Hematopoietic multipotent progenitor cell treated with erythropoietin and hydrocortisone succinate and interleukin-3 and kit ligand, for 17 days (in vitro differentiated cells): ENCODE results near the gene CTNNA1.

Experiments used
- DNase-seq: peaks from one replicate; pipeline ENCODE4 v3.0.0-alpha.2; 2015; ENCODE audit warnings: low spot score

The CTNNA1 gene

DNA sequence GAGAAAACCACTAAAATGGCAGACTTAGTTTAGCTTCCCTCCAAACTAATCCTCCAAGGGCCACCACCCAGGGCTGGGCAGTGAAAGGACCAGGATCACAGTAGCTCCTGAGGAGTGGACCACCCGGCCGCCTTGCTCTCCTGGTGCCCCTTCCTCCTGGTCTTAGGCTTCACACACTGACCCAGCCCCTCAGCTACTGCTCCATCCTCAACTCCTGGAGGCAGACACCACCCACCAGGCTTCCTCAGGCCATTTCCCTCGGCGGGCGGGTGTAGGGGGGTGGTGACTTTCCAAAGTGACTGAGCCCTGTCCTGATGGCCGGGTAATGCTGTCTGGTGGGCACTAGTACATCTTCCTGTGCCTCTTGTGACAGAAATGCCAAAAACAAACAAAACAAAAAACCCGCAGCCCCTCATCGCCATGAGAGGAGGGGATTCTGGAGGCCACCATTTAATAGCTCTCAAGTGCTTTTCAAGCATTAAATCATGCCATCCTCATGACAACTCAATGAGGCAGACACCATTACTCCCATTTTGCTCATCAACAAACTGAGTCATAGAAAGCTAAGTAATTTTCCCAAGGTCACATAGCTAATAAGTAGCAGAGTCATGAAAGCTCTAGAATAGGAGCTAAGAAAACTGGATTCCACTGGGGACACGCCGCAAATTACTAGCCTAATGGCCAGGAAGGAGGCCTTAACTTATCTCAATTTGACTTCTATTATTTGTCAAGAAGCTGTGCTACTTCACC lies 213.2 kb downstream of the CTNNA1 start:
- no peak for DNase-seq

GRCh38 chr5:138967791-138968448 lies 214.7 kb downstream of the CTNNA1 start:
- no peak for DNase-seq

GRCh38 chr5:138968601-138969000 lies 215.4 kb downstream of the CTNNA1 start:
- no peak for DNase-seq

- no peak for DNase-seq
Measured at GRCh38 chr5:138969323-138970002, 216.2 kb downstream of the CTNNA1 start.

DNA sequence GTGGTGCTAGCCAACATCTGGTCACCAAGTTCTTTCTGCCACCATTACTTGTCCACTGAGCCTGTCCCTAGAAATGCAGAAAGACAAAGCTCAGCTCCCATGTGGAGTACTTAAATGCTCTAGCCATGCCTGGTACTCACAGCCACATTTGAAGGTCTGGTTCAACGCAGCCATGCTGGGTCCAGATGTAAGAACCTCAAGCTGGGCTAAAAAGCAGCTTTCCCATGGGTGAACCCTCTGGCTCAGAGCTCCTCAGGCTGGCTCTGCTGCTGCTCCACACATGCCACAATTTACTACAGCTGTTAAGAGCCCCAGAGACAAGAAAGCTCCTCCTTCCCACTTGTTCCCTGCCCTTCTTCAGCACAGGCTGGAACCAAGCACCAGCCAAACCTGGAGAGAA lies 219.0 kb downstream of the CTNNA1 start:
- DNase-seq = no peak

DNA sequence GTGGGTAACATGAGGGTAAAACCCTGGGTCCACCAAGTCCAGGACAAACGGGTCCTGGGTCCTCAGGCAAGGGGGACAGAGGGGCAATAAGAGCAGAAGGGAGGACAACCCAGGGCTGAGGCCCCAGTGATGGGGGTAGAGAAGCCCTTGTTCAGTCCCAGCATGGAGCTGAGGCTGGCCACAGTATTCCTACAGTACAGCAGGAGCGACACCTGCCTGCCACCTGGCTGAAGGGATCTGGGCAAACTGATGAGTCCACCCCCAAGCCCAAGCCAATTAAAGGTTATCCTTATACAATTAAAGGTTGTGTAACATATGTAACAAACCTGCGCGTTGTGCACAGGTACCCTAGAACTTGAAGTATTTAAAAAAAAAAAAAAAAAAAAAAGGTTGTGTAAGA lies 219.6 kb downstream of the CTNNA1 start:
- no peak for DNase-seq

DNA sequence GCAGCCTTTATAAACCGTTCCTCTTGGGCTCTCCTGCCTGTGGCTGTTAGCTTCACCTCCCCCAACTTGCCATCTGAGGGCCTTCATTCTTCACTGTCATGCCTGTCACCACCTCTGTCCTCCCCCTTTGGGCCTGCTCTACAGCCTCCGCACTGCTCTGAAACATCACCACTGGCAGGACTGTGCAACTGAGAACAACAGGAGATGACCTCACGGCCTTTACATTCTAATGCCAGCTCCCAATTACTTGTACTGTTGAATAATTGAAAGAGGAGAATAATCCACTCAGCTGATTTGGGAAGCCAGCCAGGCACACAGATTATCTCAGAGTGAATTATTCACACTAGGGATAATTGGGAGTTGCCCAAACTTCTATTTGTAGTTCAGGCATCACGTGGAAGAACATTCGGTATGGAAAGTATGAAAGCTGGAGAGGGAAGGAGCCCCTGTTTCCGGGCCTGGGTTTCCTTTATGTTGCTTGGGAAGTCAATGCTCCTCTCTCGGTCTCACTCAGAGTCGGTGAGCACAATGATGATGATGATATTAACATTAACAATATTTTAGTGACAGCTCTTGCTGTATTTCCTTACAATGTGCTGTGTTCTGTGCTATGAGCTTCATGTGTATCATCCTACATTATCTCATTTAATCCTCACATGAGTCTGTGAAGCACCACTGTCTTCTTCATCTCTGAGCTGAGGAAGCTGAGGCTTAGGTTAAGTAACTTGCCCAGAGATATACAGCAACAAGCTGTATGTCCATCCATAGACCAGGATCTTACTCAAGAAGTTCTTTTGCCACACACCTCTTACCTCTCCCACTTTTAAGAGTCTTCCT lies 221.2 kb downstream of the CTNNA1 start:
- DNase-seq = no peak

GRCh38 chr5:138975098-138975847 lies 222.0 kb downstream of the CTNNA1 start:
- no peak for DNase-seq

- no peak for DNase-seq
Measured at GRCh38 chr5:138978080-138978479, 224.9 kb downstream of the CTNNA1 start.

- no peak for DNase-seq
Measured at GRCh38 chr5:138978581-138978980, 225.4 kb downstream of the CTNNA1 start.

DNA sequence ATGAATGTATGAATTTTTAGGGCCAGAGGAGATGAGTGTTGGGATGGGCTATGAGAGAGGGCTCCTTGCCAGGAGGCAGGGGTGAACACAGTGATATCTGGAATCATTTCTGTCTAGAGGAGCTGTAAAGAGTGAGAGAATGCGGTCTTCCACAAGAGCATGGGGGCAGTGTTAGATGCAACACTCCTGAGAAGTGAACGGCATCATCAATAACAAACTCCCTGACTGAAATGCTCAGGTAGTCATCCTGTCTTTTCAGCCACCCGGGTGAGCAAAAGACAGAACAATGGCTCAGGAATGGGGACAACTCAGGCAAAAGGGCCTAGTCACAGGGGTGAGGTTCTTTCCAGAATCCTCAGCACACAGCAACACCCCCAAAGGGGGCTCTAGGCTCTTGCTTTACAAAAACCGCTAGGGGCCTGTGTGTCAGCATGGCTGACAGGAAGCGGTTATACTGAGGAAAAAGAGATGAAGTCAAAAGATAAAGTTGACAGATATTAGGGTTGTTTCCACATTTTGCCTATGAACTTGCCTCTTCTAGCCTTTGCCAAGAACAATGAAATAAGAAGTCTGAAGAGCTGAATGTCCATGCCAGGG lies 226.6 kb downstream of the CTNNA1 start:
- no peak for DNase-seq

- no peak for DNase-seq
Measured at GRCh38 chr5:138980441-138980840, 227.2 kb downstream of the CTNNA1 start.

DNA sequence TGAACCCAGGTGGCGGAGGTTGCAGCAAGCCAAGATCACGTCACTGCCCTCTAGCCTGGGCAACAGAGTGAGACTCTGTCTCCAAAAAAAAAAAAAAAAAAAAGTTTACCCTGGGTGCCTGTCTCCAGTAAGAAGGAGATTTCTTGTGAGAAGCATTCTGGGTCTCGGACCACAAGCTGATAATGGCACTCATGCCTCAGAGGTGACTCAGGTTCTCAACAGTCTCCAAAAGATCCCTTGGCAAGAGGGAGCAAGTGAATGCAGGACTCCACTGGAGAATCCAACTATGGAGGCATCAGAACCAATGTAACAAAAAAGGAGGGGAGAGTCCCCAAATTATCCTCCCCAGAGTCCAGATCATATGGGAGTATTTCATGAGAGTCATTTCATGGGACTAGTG lies 227.9 kb downstream of the CTNNA1 start:
- no peak for DNase-seq

DNA sequence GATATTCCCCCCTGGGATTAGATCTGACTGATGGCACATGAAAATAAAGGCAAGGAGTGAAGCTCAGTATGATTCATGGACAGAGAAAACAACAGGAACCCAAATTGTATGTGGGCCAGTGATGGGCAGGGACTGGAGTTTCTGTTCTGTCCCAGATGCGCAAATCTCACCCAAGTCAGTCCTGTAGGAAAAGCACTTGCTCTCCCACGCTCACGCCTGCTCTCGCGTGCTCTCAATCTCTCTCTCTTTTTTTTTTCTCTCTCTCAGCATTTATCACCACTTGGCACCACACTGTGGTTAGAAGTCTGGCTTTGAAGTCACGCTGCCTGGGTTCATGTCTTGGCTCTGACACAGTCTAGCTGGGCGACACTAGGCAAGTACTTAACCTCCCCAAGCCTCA lies 228.4 kb downstream of the CTNNA1 start:
- no peak for DNase-seq

DNA sequence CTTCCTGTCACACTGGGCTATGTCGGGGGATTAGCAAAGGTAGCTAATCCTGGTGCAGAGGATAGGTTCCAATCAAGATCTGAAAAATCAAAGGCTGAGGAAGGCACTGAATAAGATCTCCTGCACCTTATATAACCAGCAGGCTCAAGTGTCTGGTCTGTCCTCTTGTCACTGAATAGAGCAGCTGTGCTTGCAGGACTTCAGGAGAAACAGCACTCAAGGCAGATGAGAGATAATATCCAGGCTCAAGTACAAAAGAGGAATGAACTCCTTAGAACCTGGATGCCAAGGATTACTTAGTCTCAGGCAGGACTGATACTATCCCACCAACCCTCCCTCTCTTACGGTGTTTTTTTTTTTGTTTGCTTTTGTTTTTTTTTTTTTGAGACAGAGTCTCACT lies 230.8 kb downstream of the CTNNA1 start:
- no peak for DNase-seq
